OCI-LY7 (cell line): ENCODE data around the gene ZNF141. TPM values are rescaled to one million over a fixed set of nuclear protein-coding genes. Genes with fewer than 3 reads are reported as not detected.
A peak's percentile ranks its signal among the peaks of the same experiment; 100 is the strongest.
"Not testable (repeated sequence)": the region's sequence is repeated elsewhere in the genome, so short reads cannot be mapped to it uniquely, and the experiment has no call there.

Experiments used
- BruUV-seq: library from RNA; stranded (reverse); fragments of 400-500 nt; replicated peaks from 2 replicates; lab custom pipeline; 2021; lab: Mats Ljungman, UMichigan
- CTCF ChIA-PET: fragments of 300-600 bp; sonication (Branson Sonifier 250); formaldehyde crosslinking; loops from one replicate; lab custom pipeline; 2022; ENCODE audit warnings: antibody characterized with exemption; ENCODE audit not compliant: unreplicated experiment; lab: Charles Lee
- POLR2A ChIA-PET: fragments of 300-600 bp; sonication (Branson Sonifier 250); formaldehyde crosslinking; loops from one replicate; lab custom pipeline; 2022; ENCODE audit warnings: antibody characterized with exemption; lab: Charles Lee
- DNase-seq: peaks from one replicate; pipeline ENCODE4 v3.0.0-alpha.2; 2015; ENCODE audit warnings: low spot score
- H2AFZ ChIP-seq: fragments of 200-600 bp; sonication (generic), shearing (Covaris generic); 2 replicates; pipeline ENCODE4 v1.6.1; 2014; ENCODE audit warnings: mild to moderate bottlenecking, antibody characterized with exemption, low read length, moderate library complexity
- H3K27ac ChIP-seq: fragments of 200-600 bp; sonication (generic); 2 replicates; pipeline ENCODE4 v1.5.1; 2014; ENCODE audit warnings: mixed run types, low read depth, mild to moderate bottlenecking, moderate library complexity, low read length, inconsistent platforms; ENCODE audit not compliant: poor library complexity, severe bottlenecking
- H3K36me3 ChIP-seq: fragments of 200-600 bp; sonication (generic); 2 replicates; pipeline ENCODE4 v1.6.1; 2014; ENCODE audit warnings: mild to moderate bottlenecking, antibody characterized with exemption, low read length, moderate library complexity, mixed read lengths; ENCODE audit not compliant: insufficient read depth
- H3K4me1 ChIP-seq: fragments of 200-600 bp; sonication (generic); 2 replicates; pipeline ENCODE4 v1.5.1; 2014; ENCODE audit warnings: mild to moderate bottlenecking, low read length; ENCODE audit not compliant: insufficient read depth, poor library complexity, severe bottlenecking
- H3K4me2 ChIP-seq: fragments of 200-600 bp; sonication (generic); 2 replicates; pipeline ENCODE4 v1.6.1; 2014; ENCODE audit warnings: mild to moderate bottlenecking, low read length
- H3K4me3 ChIP-seq: fragments of 200-600 bp; sonication (generic); 2 replicates; pipeline ENCODE4 v1.5.1; 2014; ENCODE audit warnings: mild to moderate bottlenecking, low read depth, low read length; ENCODE audit not compliant: poor library complexity, severe bottlenecking
- H3K79me2 ChIP-seq: fragments of 200-600 bp; sonication (generic); 2 replicates; pipeline ENCODE4 v1.6.1; 2016; ENCODE audit warnings: low read depth, mild to moderate bottlenecking, low read length, moderate library complexity, mixed read lengths; ENCODE audit not compliant: insufficient read depth
- H3K9me2 ChIP-seq: fragments of 200-600 bp; sonication (generic); 2 replicates; pipeline ENCODE4 v1.6.1; 2016; ENCODE audit warnings: mild to moderate bottlenecking, low read length, mixed read lengths; ENCODE audit not compliant: insufficient read depth
- H3K9me3 ChIP-seq: fragments of 200-600 bp; sonication (generic); 2 replicates; pipeline ENCODE4 v1.6.1; 2014; ENCODE audit warnings: mild to moderate bottlenecking, mixed run types, low read length, mixed read lengths
- H4K20me1 ChIP-seq: fragments of 200-600 bp; sonication (generic); 2 replicates; pipeline ENCODE4 v1.6.1; 2014; ENCODE audit warnings: mild to moderate bottlenecking, antibody characterized with exemption, low read length, moderate library complexity, mixed read lengths; ENCODE audit not compliant: insufficient read depth
- EZH2phosphoT487 ChIP-seq: fragments of 200-600 bp; sonication (generic); IDR thresholded peaks from 2 replicates; pipeline ENCODE4 v1.6.1; 2018; ENCODE audit warnings: low read depth, borderline replicate concordance, mild to moderate bottlenecking, mixed run types, antibody characterized with exemption, low read length, moderate library complexity, mixed read lengths
- intact Hi-C: fragments of 100-400 bp; cut with micrococcal nuclease; formaldehyde crosslinking; loops from one replicate; pipeline ENCODE4 v1.10.0; 2022; ENCODE audit not compliant: unreplicated experiment
- total RNA-seq, 2 experiments: library from RNA; depleted of rRNA in 1 of 2; stranded (reverse); fragments of >200 nt in 1 of 2; shearing (Covaris generic) in 1 of 2; gene quantifications; 2 replicates each; pipeline ENCODE4 v1.2.3, GENCODE V29; 2014 to 2022
- TF ChIP-seq, protein P1 (sequence below): fragments of 200-600 bp; sonication (generic); conservative IDR thresholded peaks from 2 replicates; pipeline ENCODE4 v1.5.1; 2014; ENCODE audit warnings: mild to moderate bottlenecking, antibody characterized with exemption, low read length, moderate library complexity, mixed read lengths

ZNF141 gene
- total RNA-seq, 2 experiments from 2014 or later = 19.8 to 27.9 TPM

- POLR2A ChIA-PET = interaction anchor here (0.9 kb wide), 1 partner anchor 13 kb away, joined by 4 read pairs; no protein-coding TSS in a partner anchor
Measured at GRCh38 chr4:294732-295131, 42.9 kb upstream of the ZNF141 start.

DNA sequence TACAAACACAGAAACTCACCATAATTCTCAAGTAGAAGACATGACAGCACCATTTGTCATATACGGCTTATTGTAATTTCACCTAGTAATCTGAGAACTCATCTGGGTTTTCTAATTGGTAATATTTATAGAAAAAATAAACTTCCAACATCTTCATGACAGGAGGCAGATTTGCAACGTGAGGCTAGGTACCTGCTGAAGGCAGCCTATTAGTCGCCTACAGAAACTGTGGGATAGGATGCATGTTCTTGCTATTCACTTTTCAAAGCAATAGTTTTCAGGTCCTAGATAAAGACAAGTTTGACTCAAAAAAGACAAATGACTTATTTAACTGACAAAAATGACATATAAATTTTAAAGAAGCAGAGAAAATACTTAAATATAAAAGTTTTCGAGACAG lies 35.2 kb upstream of the ZNF141 start:
- Histone ChIP-seq H3K4me2 (no peak overlapping the region), H4K20me1 (no peaks in the 10 kb centered on the region), H3K36me3 (peaks cover 4% of the 10 kb centered on the region; the same call in 1 of the 2 replicates), H3K9me3 (peaks cover 44% of the 10 kb centered on the region), H3K79me2 (no peaks in the 10 kb centered on the region), H3K4me1 (peaks cover 17% of the 10 kb centered on the region), H3K27ac (no peak overlapping the region), H2AFZ (no peak overlapping the region), H3K9me2 (no peaks in the 10 kb centered on the region), H3K4me3 (no peak overlapping the region)
- CTCF ChIA-PET = no interaction called here
- no peak for DNase-seq
- BruUV-seq = no TSS peak
- TF ChIP-seq, protein P1, sequence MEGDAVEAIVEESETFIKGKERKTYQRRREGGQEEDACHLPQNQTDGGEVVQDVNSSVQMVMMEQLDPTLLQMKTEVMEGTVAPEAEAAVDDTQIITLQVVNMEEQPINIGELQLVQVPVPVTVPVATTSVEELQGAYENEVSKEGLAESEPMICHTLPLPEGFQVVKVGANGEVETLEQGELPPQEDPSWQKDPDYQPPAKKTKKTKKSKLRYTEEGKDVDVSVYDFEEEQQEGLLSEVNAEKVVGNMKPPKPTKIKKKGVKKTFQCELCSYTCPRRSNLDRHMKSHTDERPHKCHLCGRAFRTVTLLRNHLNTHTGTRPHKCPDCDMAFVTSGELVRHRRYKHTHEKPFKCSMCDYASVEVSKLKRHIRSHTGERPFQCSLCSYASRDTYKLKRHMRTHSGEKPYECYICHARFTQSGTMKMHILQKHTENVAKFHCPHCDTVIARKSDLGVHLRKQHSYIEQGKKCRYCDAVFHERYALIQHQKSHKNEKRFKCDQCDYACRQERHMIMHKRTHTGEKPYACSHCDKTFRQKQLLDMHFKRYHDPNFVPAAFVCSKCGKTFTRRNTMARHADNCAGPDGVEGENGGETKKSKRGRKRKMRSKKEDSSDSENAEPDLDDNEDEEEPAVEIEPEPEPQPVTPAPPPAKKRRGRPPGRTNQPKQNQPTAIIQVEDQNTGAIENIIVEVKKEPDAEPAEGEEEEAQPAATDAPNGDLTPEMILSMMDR = peak; percentile 12; the same call in 1 of the 2 replicates
- TF ChIP-seq EZH2phosphoT487 = no peak
- intact Hi-C loops = no loop called here
- POLR2A ChIA-PET = no interaction called here

More at GRCh38 chr4:294732-295131, 42.9 kb upstream of the ZNF141 start:
- Histone ChIP-seq H2AFZ (no peak overlapping the region), H3K27ac (no peak overlapping the region), H3K4me2 (no peak overlapping the region), H3K36me3 (no peaks in the 10 kb centered on the region), H3K9me3 (peaks cover 4% of the 10 kb centered on the region; the same call in 1 of the 2 replicates), H4K20me1 (no peaks in the 10 kb centered on the region), H3K4me1 (no peaks in the 10 kb centered on the region), H3K9me2 (no peaks in the 10 kb centered on the region), H3K4me3 (no peak overlapping the region), H3K79me2 (no peaks in the 10 kb centered on the region)
- CTCF ChIA-PET = no interaction called here
- BruUV-seq = no TSS peak
- TF ChIP-seq, protein P1 = no peak
- TF ChIP-seq EZH2phosphoT487 = no peak
- intact Hi-C loops = no loop called here
- DNase-seq = no peak

DNA sequence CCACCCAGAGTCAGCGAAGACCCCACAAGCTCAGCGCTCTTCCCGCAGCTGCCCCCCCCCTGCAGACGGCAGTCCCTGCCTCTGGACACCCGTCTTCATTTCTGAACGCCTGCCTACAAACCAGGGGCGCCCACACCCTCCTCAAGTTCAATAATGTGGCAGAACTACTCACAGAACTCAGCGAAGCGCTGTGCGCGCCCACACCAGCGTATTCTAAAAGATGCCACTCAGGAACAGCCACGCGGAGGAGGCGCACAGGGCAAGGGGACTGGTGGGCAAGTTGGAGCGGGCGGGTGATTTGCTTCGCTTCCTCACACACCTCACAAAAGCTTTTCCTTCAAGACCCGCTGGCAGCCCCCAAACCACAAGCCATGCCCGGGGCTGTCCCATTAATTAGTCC lies 33.1 kb upstream of the ZNF141 start:
- Histone ChIP-seq H3K9me3 (peaks cover 62% of the 10 kb centered on the region), H3K4me1 (peaks cover 25% of the 10 kb centered on the region), H3K36me3 (peaks cover 10% of the 10 kb centered on the region; the same call in 1 of the 2 replicates)
- H2AFZ ChIP-seq, H3K27ac ChIP-seq, POLR2A ChIA-PET, DNase-seq, H3K79me2 ChIP-seq, BruUV-seq, H3K4me3 ChIP-seq, H4K20me1 ChIP-seq, H3K9me2 ChIP-seq, H3K4me2 ChIP-seq, intact Hi-C loops, CTCF ChIA-PET: not testable (repeated sequence)
